Measurements from ENCODE around the gene DTNBP1.

DNA sequence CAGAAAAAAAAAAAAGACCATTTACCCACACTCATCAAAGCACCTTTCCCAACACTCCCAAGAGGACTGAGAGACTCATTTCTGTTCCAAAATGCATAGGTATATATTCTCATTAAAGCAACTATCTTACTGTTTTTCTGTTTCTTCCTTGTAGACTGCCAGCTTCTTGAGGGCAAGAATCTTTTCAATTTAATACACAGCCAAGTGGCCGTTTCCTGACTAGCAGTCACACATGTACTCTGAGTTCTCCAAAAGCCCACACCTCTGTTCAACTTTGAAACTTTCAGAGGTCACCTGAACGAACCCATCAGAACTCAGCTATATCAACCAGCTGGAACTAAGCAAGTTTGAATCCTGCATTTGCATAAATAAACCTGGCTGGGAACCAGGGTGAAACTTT lies 92.7 kb downstream of the DTNBP1 start:
- TF ChIP-seq, protein P1, sequence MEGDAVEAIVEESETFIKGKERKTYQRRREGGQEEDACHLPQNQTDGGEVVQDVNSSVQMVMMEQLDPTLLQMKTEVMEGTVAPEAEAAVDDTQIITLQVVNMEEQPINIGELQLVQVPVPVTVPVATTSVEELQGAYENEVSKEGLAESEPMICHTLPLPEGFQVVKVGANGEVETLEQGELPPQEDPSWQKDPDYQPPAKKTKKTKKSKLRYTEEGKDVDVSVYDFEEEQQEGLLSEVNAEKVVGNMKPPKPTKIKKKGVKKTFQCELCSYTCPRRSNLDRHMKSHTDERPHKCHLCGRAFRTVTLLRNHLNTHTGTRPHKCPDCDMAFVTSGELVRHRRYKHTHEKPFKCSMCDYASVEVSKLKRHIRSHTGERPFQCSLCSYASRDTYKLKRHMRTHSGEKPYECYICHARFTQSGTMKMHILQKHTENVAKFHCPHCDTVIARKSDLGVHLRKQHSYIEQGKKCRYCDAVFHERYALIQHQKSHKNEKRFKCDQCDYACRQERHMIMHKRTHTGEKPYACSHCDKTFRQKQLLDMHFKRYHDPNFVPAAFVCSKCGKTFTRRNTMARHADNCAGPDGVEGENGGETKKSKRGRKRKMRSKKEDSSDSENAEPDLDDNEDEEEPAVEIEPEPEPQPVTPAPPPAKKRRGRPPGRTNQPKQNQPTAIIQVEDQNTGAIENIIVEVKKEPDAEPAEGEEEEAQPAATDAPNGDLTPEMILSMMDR (IDR thresholded peaks at IDR 0.05; ENCODE audit: low read depth, low read length, poor library complexity, severe bottlenecking): no peak
- no peak for TF ChIP-seq EZH2phosphoT487 (IDR thresholded peaks at IDR 0.05; ENCODE audit: borderline replicate concordance, low read length)
